ENCODE data around the gene CMIP.

The CMIP gene

GRCh38 chr16:81719993-81720392 lies 275.4 kb downstream of the CMIP start:
- CTCF ChIA-PET, result no interaction called here
- TF ChIP-seq FOXM1 (IDR thresholded peaks at IDR 0.05; ENCODE audit: borderline replicate concordance) (no peak), ELF4 (IDR thresholded peaks at IDR 0.05) (no peak), ARNT (IDR thresholded peaks at IDR 0.05) (no peak), L3MBTL2 (conservative IDR thresholded peaks at IDR 0.05) (no peak), LEF1 (IDR thresholded peaks at IDR 0.05; ENCODE audit: borderline replicate concordance) (no peak), FOXA1 (IDR thresholded peaks at IDR 0.05) (no peak), SUZ12 (IDR thresholded peaks at IDR 0.05) (no peak), FOXK2 (IDR thresholded peaks at IDR 0.05) (no peak), TARDBP (IDR thresholded peaks at IDR 0.05) (no peak), NFRKB (IDR thresholded peaks at IDR 0.05) (no peak), BHLHE40 (IDR thresholded peaks at IDR 0.05; ENCODE audit: borderline replicate concordance) (no peak), ZNF384 (IDR thresholded peaks at IDR 0.05) (no peak), PKNOX1 (IDR thresholded peaks at IDR 0.05) (no peak), CTBP1 (IDR thresholded peaks at IDR 0.05; ENCODE audit: borderline replicate concordance) (no peak)
- no peak for DNase-seq (ENCODE audit: extremely low spot score)
- POLR2A ChIA-PET, result no interaction called here

- no peak for DNase-seq (ENCODE audit: extremely low spot score)
- TF ChIP-seq HDGF (IDR thresholded peaks at IDR 0.05; ENCODE audit: borderline replicate concordance) (no peak), L3MBTL2 (conservative IDR thresholded peaks at IDR 0.05) (no peak), SUZ12 (IDR thresholded peaks at IDR 0.05) (no peak), FOXA1 (IDR thresholded peaks at IDR 0.05) (no peak), FOXM1 (IDR thresholded peaks at IDR 0.05; ENCODE audit: borderline replicate concordance) (no peak), LEF1 (IDR thresholded peaks at IDR 0.05; ENCODE audit: borderline replicate concordance) (no peak), ZNF384 (IDR thresholded peaks at IDR 0.05) (no peak), TARDBP (IDR thresholded peaks at IDR 0.05) (no peak), NFRKB (IDR thresholded peaks at IDR 0.05) (no peak), ARNT (IDR thresholded peaks at IDR 0.05) (no peak), BHLHE40 (IDR thresholded peaks at IDR 0.05; ENCODE audit: borderline replicate concordance) (no peak), CTBP1 (IDR thresholded peaks at IDR 0.05; ENCODE audit: borderline replicate concordance) (no peak), FOXK2 (IDR thresholded peaks at IDR 0.05) (no peak), ELF4 (IDR thresholded peaks at IDR 0.05) (no peak), SP1 (IDR thresholded peaks at IDR 0.05) (no peak), PKNOX1 (IDR thresholded peaks at IDR 0.05) (no peak)
- ChIA-PET CTCF (no interaction called here), POLR2A (no interaction called here)
These were observed 276.6 kb downstream of the CMIP start for GRCh38 chr16:81720973-81721906.

GRCh38 chr16:81723098-81723723 lies 278.6 kb downstream of the CMIP start:
- ChIA-PET POLR2A (no interaction called here), CTCF (interaction anchor here (0.6 to 1.6 kb wide), 3 partner anchors 13 to 358 kb away, joined by 3 to 4 read pairs (median 3); no protein-coding TSS in a partner anchor)
- DNase-seq (ENCODE audit: extremely low spot score), result peak; percentile 72
- TF ChIP-seq NFRKB (IDR thresholded peaks at IDR 0.05) (no peak), L3MBTL2 (conservative IDR thresholded peaks at IDR 0.05) (no peak)

- POLR2A ChIA-PET, result no interaction called here
- CTCF ChIA-PET, result no interaction called here
These were observed 283.8 kb downstream of the CMIP start for GRCh38 chr16:81728435-81728834.

GRCh38 chr16:81729451-81729850 lies 284.8 kb downstream of the CMIP start:
- TF ChIP-seq ZNF384 (IDR thresholded peaks at IDR 0.05) (peak; percentile 81), CTBP1 (IDR thresholded peaks at IDR 0.05; ENCODE audit: borderline replicate concordance) (no peak), FOXA1 (IDR thresholded peaks at IDR 0.05) (no peak)
- ChIA-PET POLR2A (interaction anchor here (0.8 kb wide), 1 partner anchor 313 kb away, joined by 3 read pairs; no protein-coding TSS in a partner anchor), CTCF (interaction anchor here (0.6 to 1.9 kb wide), 7 partner anchors 12 to 553 kb away, joined by 3 to 5 read pairs (median 3); no protein-coding TSS in a partner anchor)
- DNase-seq (ENCODE audit: extremely low spot score), result peak; percentile 54

More at GRCh38 chr16:81728435-81728834, 283.8 kb downstream of the CMIP start:
- no peak for DNase-seq (ENCODE audit: extremely low spot score)
- TF ChIP-seq SP1 (IDR thresholded peaks at IDR 0.05) (no peak), FOXK2 (IDR thresholded peaks at IDR 0.05) (no peak), BHLHE40 (IDR thresholded peaks at IDR 0.05; ENCODE audit: borderline replicate concordance) (no peak), CTBP1 (IDR thresholded peaks at IDR 0.05; ENCODE audit: borderline replicate concordance) (no peak), SUZ12 (IDR thresholded peaks at IDR 0.05) (no peak), FOXM1 (IDR thresholded peaks at IDR 0.05; ENCODE audit: borderline replicate concordance) (no peak), ZNF384 (IDR thresholded peaks at IDR 0.05) (no peak), FOXA1 (IDR thresholded peaks at IDR 0.05) (no peak), NFRKB (IDR thresholded peaks at IDR 0.05) (no peak), PKNOX1 (IDR thresholded peaks at IDR 0.05) (no peak), HDGF (IDR thresholded peaks at IDR 0.05; ENCODE audit: borderline replicate concordance) (no peak), TARDBP (IDR thresholded peaks at IDR 0.05) (no peak), ELF4 (IDR thresholded peaks at IDR 0.05) (no peak), L3MBTL2 (conservative IDR thresholded peaks at IDR 0.05) (no peak), ARNT (IDR thresholded peaks at IDR 0.05) (no peak), LEF1 (IDR thresholded peaks at IDR 0.05; ENCODE audit: borderline replicate concordance) (no peak)
